Measurements from ENCODE around the gene SFXN5. TPM values are rescaled to one million over a fixed set of nuclear protein-coding genes. Genes with fewer than 3 reads are reported as not detected.
A peak's percentile ranks its signal among the peaks of the same experiment; 100 is the strongest.

SFXN5 gene
- total and polyA plus RNA-seq, 3 donors from 2014 or later, result 24.0 to 32.2 (median 25.4) TPM

GRCh38 chr2:72915907-72916742 is 155.4 kb downstream of the SFXN5 start:
- H3K36me3 ChIP-seq (ENCODE audit: low read depth, missing control alignments), result no peaks in the 10 kb centered on the region
- no peaks in the 10 kb centered on the region for H3K9me3 ChIP-seq
- TF ChIP-seq POLR2A (IDR thresholded peaks at IDR 0.05), result no peak
- no peak for TF ChIP-seq CTCF (IDR thresholded peaks at IDR 0.05)
- intact Hi-C loops (cut with DNase I; ENCODE audit: low total_unique reads), result no loop called here
- H3K27me3 ChIP-seq, result peaks cover 16% of the 10 kb centered on the region
- peaks cover 25% of the 10 kb centered on the region for H3K4me1 ChIP-seq
- H3K4me3 ChIP-seq, result peak overlapping the region; percentile 25 to 36
- DNase-seq, result peak; percentile 52
- no peak overlapping the region for H3K27ac ChIP-seq
- whole genome bisulfite sequencing, 2 donors, result 1 to 4% methylated on average over 4 to 72 of the region's 86 CpGs

GRCh38 chr2:72915320-72915906 is 156.1 kb downstream of the SFXN5 start:
- H3K36me3 ChIP-seq (ENCODE audit: low read depth, missing control alignments), result no peaks in the 10 kb centered on the region
- peaks cover 11% of the 10 kb centered on the region for H3K27me3 ChIP-seq
- H3K4me3 ChIP-seq, result peak overlapping the region; percentile 25 to 36
- intact Hi-C loops (cut with DNase I; ENCODE audit: low total_unique reads), result no loop called here
- 5 to 6% methylated on average over 26 of the region's 26 CpGs for WGBS, 2 donors
- H3K9me3 ChIP-seq, result no peaks in the 10 kb centered on the region
- TF ChIP-seq POLR2A (IDR thresholded peaks at IDR 0.05) (no peak), CTCF (IDR thresholded peaks at IDR 0.05) (no peak)
- peak; percentile 12 for DNase-seq
- no peak overlapping the region for H3K27ac ChIP-seq
- peaks cover 23% of the 10 kb centered on the region for H3K4me1 ChIP-seq

GRCh38 chr2:72914589-72915319 is 156.8 kb downstream of the SFXN5 start:
- peaks cover 18% of the 10 kb centered on the region for H3K4me1 ChIP-seq
- intact Hi-C loops (cut with DNase I; ENCODE audit: low total_unique reads), result no loop called here
- H3K9me3 ChIP-seq, result no peaks in the 10 kb centered on the region
- TF ChIP-seq POLR2A (IDR thresholded peaks at IDR 0.05) (no peak), CTCF (IDR thresholded peaks at IDR 0.05) (no peak)
- H3K4me3 ChIP-seq, result peak overlapping the region in 1 of 2 donors; percentile 25
- no peak overlapping the region for H3K27ac ChIP-seq
- 9 to 11% methylated on average over 16 to 17 of the region's 17 CpGs for WGBS, 2 donors
- H3K36me3 ChIP-seq (ENCODE audit: low read depth, missing control alignments), result no peaks in the 10 kb centered on the region
- peaks cover 6% of the 10 kb centered on the region for H3K27me3 ChIP-seq
- no peak for DNase-seq

- no peak for DNase-seq
- no peak overlapping the region for H3K27ac ChIP-seq
- H3K9me3 ChIP-seq, result no peaks in the 10 kb centered on the region
- H3K36me3 ChIP-seq (ENCODE audit: low read depth, missing control alignments), result no peaks in the 10 kb centered on the region
- TF ChIP-seq POLR2A (IDR thresholded peaks at IDR 0.05) (no peak), CTCF (IDR thresholded peaks at IDR 0.05) (no peak)
- peaks cover 4% of the 10 kb centered on the region for H3K27me3 ChIP-seq
- no peak overlapping the region for H3K4me3 ChIP-seq
- 8 to 9% methylated on average over 7 of the region's 7 CpGs for WGBS, 2 donors
- intact Hi-C loops (cut with DNase I; ENCODE audit: low total_unique reads), result no loop called here
- H3K4me1 ChIP-seq, result peaks cover 18% of the 10 kb centered on the region
Observed at GRCh38 chr2:72914206-72914559, 157.3 kb downstream of the SFXN5 start.

Measured in testis (tissue), 3 donors.